Measurements from ENCODE around the gene IL16.

DNA sequence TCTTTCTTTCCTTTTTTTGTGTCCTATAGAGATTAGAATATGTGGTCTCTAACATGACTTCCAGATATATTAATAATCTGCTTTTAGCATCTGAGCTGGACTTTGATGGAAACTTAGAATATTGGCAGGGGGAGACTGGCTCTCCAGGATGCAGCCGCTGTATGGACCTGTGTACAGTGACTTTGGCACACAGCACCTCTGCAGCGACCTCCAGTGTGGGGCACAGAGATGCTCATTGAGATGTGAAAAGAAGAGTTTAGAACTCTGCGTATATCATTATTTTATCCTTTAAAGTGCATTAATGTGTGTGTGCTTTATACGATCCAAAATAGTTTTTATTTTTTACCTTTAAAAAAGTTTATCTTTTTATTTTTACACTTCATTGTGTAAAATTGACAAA is 44.3 kb upstream of the IL16 start:
- no peak for TF ChIP-seq EZH2 (IDR thresholded peaks at IDR 0.05; ENCODE audit: insufficient read depth, poor library complexity, severe bottlenecking)
- no peak for TF ChIP-seq EZH2phosphoT487 (IDR thresholded peaks at IDR 0.05; ENCODE audit: insufficient read depth, low read depth)
